ENCODE measurements around the gene CDK19. TPM values are rescaled to one million over a fixed set of nuclear protein-coding genes. Genes with fewer than 3 reads are reported as not detected.

CDK19 gene
- total and polyA plus RNA-seq, 9 of the 15 experiments (the other 6 are each of a cell fraction or from before 2014, with no cell fraction given) = 3.8 to 15.2 (median 7.4) TPM

- POLR2A ChIA-PET = interaction anchor here (0.7 kb wide), 1 partner anchor 154 kb away, joined by 3 read pairs; no protein-coding TSS in a partner anchor
- Histone ChIP-seq H3K9me1 (ENCODE audit: control insufficient read depth, insufficient read depth, low read length) (no peaks in the 10 kb centered on the region), H3K9ac (ENCODE audit: insufficient read depth in 1 of 2, low read depth in 2 of 2, low read length in 2 of 2) (no peak overlapping the region), H3K9me3 (replicated peaks; ENCODE audit: control insufficient read depth, insufficient read depth, low read depth, low read length) (no peaks in the 10 kb centered on the region), H3K27ac (ENCODE audit: extremely low read depth, low read depth, low read length) (no peak overlapping the region), H3K4me1 (replicated peaks in 1 of 2; ENCODE audit: control insufficient read depth in 2 of 2, insufficient read depth in 2 of 2, low read length in 2 of 2) (no peaks in the 10 kb centered on the region), H3K4me3 (no peak overlapping the region), H3K36me3 (ENCODE audit: control insufficient read depth, insufficient read depth, low read length) (no peaks in the 10 kb centered on the region), H3K4me2 (ENCODE audit: insufficient read depth, low read length) (no peak overlapping the region), H4K20me1 (replicated peaks; ENCODE audit: control insufficient read depth, insufficient read depth, low read length) (no peaks in the 10 kb centered on the region), H3K27me3 (ENCODE audit: control insufficient read depth in 2 of 2, insufficient read depth in 2 of 2, low read length in 2 of 2) (no peaks in the 10 kb centered on the region), H3K79me2 (ENCODE audit: control insufficient read depth, insufficient read depth, low read length) (no peaks in the 10 kb centered on the region), H2AFZ (ENCODE audit: low read depth, low read length) (no peak overlapping the region)
- in situ Hi-C loops (cut with MboI) (no loop called here), intact Hi-C loops (cut with micrococcal nuclease) (no loop called here)
- DNase-seq (ENCODE audit: extremely low read depth in 1 of 4, low spot score in 3 of 4) (no peak), ATAC-seq (no peak), FAIRE-seq (no peak)
- CTCF ChIA-PET (ENCODE audit: low intra/inter-chr PET ratio) = no interaction called here
- BruUV-seq (replicated peaks) = no TSS peak
- peak; percentile 75 for TF ChIP-seq ADNP (tag; IDR thresholded peaks at IDR 0.05)
- TF ChIP-seq CHD2 (IDR thresholded peaks at IDR 0.05; ENCODE audit: low read depth, low read length) = no peak
- TF ChIP-seq CUX1 (CRISPR knock-in tag; IDR thresholded peaks at IDR 0.05) = no peak
- no peak for TF ChIP-seq ZNF12 (CRISPR knock-in tag; IDR thresholded peaks at IDR 0.05)
- peak; percentile 70 for TF ChIP-seq RBM25 (IDR thresholded peaks at IDR 0.05; ENCODE audit: low read depth, low read length, severe bottlenecking)
- 61% methylated on average over 1 of the region's 1 CpG for WGBS (ENCODE audit: insufficient coverage, low coverage, missing lambda C conversion rate)
These were observed 70.3 kb downstream of the CDK19 start for GRCh38 chr6:110744991-110745390.

Data from K562 (cell line).